K562 treated with DMSO at 1 percent for 48 hours (cell line): ENCODE measurements around the gene SMPX. TPM values are rescaled to one million over a fixed set of nuclear protein-coding genes. Genes with fewer than 3 reads are reported as not detected.

ENCODE experiments used
- total RNA-seq: library from RNA; unstranded; fragments of 300-600 nt; gene quantifications from 2 replicates; pipeline ENCODE4 v1.2.3, GENCODE V29; 2022; ENCODE audit warnings: low replicate concordance; ENCODE audit errors: extremely low read depth

Gene SMPX
- total RNA-seq = not detected in 2 replicates

GRCh38 chrX:21757960-21758359 is at the start of gene SMPX:
Gene SMPX (minus strand): TSS chrX:21758116. CDS start chrX:21754290, 3,826 bp downstream.

GRCh38 chrX:21658152-21658737 is 99.7 kb downstream of the SMPX start, which contains the start of gene KLHL34:
Gene KLHL34 (minus strand): TSS chrX:21658330. CDS start chrX:21657788, 542 bp downstream.

Other genes with a start within 250 kb of the SMPX start
- gene KLHL34, start 99.8 kb downstream of the SMPX start, total RNA-seq = not detected in 2 replicates
- not detected in 2 replicates for gene MBTPS2, start 81.5 kb upstream of the SMPX start, total RNA-seq
- not detected in 2 replicates for gene YY2, start 97.9 kb upstream of the SMPX start, total RNA-seq
- gene SMS, start 182.6 kb upstream of the SMPX start, total RNA-seq = not detected in 2 replicates